A549 treated with Hydrocortisone at 1 μM for 4 hours (cell line): ENCODE data around the gene HERPUD1. TPM values are rescaled to one million over a fixed set of nuclear protein-coding genes. Genes with fewer than 3 reads are reported as not detected.

Experiments used
- total RNA-seq: library from RNA; stranded (reverse); fragments of 200-300 nt; extraction: Qiagen RNA extraction; gene quantifications from 5 replicates; pipeline ENCODE4 v1.2.3, GENCODE V29; 2022

HERPUD1 gene, protein sequence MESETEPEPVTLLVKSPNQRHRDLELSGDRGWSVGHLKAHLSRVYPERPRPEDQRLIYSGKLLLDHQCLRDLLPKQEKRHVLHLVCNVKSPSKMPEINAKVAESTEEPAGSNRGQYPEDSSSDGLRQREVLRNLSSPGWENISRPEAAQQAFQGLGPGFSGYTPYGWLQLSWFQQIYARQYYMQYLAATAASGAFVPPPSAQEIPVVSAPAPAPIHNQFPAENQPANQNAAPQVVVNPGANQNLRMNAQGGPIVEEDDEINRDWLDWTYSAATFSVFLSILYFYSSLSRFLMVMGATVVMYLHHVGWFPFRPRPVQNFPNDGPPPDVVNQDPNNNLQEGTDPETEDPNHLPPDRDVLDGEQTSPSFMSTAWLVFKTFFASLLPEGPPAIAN
- total RNA-seq, result 92.3 to 106 TPM (median 101 TPM) in 5 replicates

DNA sequence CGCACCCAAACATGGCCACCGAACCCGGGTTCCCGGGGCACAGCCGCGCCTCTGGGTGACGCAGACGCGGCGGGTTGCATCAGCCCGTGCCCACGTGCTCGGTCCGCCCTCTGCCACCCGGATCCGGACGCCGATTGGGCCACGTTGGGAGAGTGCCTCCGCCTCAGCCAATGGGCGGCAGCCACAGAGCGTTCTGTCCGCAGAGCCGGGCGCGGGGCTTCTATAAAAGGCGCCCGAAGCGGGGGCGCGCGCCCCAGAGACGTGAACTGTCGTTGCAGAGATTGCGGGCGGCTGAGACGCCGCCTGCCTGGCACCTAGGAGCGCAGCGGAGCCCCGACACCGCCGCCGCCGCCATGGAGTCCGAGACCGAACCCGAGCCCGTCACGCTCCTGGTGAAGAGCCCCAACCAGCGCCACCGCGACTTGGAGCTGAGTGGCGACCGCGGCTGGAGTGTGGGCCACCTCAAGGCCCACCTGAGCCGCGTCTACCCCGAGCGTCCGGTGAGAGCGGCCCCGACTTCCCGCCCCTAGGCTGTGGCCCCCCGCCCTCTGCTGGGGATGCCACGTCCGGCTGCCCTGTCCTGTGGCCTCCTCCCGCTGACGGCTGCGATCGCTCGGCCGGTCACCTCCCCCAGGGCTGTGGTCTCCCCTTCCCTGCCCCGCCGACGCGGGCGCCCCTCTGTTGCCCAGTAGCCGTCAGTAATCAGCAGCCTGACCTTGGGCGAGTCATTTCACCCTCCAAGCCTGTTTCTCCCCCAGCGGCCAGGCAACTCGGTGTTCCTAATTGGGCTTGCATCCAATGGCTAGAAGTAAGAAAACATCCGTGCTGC is at the start of gene HERPUD1:
HERPUD1 (plus strand) TSS at position 251 of the 829 bp plus-strand sequence; CDS start at position 354, 103 bp downstream.

DNA sequence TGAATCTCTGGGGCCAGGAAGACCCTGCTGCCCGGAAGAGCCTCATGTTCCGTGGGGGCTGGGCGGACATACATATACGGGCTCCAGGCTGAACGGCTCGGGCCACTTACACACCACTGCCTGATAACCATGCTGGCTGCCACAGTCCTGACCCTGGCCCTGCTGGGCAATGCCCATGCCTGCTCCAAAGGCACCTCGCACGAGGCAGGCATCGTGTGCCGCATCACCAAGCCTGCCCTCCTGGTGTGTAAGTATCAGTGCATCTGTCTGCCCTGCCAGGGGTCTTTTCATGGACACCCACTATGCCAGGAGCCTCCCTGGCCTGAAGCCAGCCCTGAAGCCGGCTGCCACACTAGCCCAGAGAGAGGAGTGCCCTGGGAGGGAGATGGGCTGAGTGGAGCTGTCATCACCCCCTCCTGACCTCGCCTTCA is 29.9 kb downstream of the HERPUD1 start, which contains the start of gene CETP:
CETP (plus strand) TSS at position 100 of the 431 bp plus-strand sequence; CDS start at position 130, 30 bp downstream.

GRCh38 chr16:56988948-56989945 is 57.3 kb downstream of the HERPUD1 start, which contains the start of gene NLRC5:
Gene NLRC5, plus strand, starts transcription at chr16:56989557. Its CDS starts 31,156 bp downstream, at chr16:57020713.

Other genes starting within 250 kb of the HERPUD1 start
- 557 to 892 TPM (median 709 TPM) in 5 replicates for gene MT1X, start 249.7 kb upstream of the HERPUD1 start, total RNA-seq
- gene NUP93, start 202.0 kb upstream of the HERPUD1 start, total RNA-seq, result 93.5 to 107 TPM (median 99.5 TPM) in 5 replicates
- 0.10 TPM in 1 of 5 replicates, not detected in the others for gene SLC12A3, start 66.9 kb upstream of the HERPUD1 start, total RNA-seq
- not detected in 5 replicates for gene CETP, start 29.8 kb downstream of the HERPUD1 start, total RNA-seq
- gene NLRC5, start 57.4 kb downstream of the HERPUD1 start, total RNA-seq, result 3.3 to 4.4 TPM (median 3.6 TPM) in 5 replicates
- 42.7 to 48.1 TPM (median 46.2 TPM) in 5 replicates for gene CPNE2, start 160.4 kb downstream of the HERPUD1 start, total RNA-seq